SH-SY5Y (cell line): ENCODE data around the gene PRRC2A.

Experiments
- GATA2 ChIP-seq: IDR thresholded peaks from 2 replicates; pipeline ENCODE4 v1.6.1; 2011; ENCODE audit warnings: mild to moderate bottlenecking, low read depth, low read length
- GATA3 ChIP-seq: IDR thresholded peaks from 2 replicates; pipeline ENCODE4 v1.6.1; 2011; ENCODE audit warnings: low read depth, mild to moderate bottlenecking, low read length, moderate library complexity

DNA sequence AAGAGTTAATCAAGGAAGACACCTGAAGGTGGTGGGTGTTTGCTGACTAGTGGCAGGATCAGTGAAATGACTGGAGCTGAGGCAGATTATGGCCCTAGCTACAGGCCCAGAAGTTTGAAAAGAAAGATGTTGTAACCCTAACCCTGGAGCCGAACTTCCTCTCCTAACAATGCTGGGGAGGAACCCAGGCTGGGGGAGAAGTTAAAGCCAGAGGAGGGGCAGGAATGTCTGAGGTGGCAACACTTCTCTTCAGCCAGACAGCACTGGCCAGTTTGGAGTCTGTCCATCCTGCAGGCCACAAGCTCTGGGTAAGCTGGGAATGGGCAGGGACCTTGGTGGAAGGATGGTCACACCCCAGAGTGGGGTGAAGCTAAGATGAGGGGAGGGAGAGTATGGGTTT is 34.5 kb upstream of the PRRC2A start, which contains the start of gene LST1:
- TF ChIP-seq GATA3 (no peak), GATA2 (no peak)
